ENCODE measurements around the gene ZPR1.

GRCh38 chr11:116791813-116792143 is 4.0 kb upstream of the ZPR1 start, which contains the start of gene APOA5:
- no peak for TF ChIP-seq NFIC (IDR thresholded peaks at IDR 0.05)
- TF ChIP-seq FOXM1 (IDR thresholded peaks at IDR 0.05; ENCODE audit: borderline replicate concordance, low read depth): no peak
- TF ChIP-seq, protein P1, sequence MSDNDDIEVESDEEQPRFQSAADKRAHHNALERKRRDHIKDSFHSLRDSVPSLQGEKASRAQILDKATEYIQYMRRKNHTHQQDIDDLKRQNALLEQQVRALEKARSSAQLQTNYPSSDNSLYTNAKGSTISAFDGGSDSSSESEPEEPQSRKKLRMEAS (IDR thresholded peaks at IDR 0.05): no peak
- TF ChIP-seq RAD21 (IDR thresholded peaks at IDR 0.05; ENCODE audit: low read depth): no peak
- TF ChIP-seq, protein P2, sequence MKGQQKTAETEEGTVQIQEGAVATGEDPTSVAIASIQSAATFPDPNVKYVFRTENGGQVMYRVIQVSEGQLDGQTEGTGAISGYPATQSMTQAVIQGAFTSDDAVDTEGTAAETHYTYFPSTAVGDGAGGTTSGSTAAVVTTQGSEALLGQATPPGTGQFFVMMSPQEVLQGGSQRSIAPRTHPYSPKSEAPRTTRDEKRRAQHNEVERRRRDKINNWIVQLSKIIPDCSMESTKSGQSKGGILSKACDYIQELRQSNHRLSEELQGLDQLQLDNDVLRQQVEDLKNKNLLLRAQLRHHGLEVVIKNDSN (IDR thresholded peaks at IDR 0.05): no peak
- TF ChIP-seq, protein P3, sequence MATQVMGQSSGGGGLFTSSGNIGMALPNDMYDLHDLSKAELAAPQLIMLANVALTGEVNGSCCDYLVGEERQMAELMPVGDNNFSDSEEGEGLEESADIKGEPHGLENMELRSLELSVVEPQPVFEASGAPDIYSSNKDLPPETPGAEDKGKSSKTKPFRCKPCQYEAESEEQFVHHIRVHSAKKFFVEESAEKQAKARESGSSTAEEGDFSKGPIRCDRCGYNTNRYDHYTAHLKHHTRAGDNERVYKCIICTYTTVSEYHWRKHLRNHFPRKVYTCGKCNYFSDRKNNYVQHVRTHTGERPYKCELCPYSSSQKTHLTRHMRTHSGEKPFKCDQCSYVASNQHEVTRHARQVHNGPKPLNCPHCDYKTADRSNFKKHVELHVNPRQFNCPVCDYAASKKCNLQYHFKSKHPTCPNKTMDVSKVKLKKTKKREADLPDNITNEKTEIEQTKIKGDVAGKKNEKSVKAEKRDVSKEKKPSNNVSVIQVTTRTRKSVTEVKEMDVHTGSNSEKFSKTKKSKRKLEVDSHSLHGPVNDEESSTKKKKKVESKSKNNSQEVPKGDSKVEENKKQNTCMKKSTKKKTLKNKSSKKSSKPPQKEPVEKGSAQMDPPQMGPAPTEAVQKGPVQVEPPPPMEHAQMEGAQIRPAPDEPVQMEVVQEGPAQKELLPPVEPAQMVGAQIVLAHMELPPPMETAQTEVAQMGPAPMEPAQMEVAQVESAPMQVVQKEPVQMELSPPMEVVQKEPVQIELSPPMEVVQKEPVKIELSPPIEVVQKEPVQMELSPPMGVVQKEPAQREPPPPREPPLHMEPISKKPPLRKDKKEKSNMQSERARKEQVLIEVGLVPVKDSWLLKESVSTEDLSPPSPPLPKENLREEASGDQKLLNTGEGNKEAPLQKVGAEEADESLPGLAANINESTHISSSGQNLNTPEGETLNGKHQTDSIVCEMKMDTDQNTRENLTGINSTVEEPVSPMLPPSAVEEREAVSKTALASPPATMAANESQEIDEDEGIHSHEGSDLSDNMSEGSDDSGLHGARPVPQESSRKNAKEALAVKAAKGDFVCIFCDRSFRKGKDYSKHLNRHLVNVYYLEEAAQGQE (IDR thresholded peaks at IDR 0.05; ENCODE audit: low read depth): no peak
- TF ChIP-seq EP300 (IDR thresholded peaks at IDR 0.05; ENCODE audit: borderline replicate concordance): no peak

Measured in Ishikawa (cell line).